DND-41 (cell line): ENCODE data around the gene RHOF.
A peak's percentile ranks its signal among the peaks of the same experiment; 100 is the strongest.

Experiments used
- ATAC-seq: fragments of 200-7000 bp; cut with Tn5 transposase; 3 replicates; pipeline ENCODE4 v1.9.1; 2021; ENCODE audit warnings: low read depth; ENCODE audit not compliant: insufficient read depth
- DNase-seq: peaks from one replicate; pipeline ENCODE4 v3.0.0-alpha.2; 2020
- H2AFZ ChIP-seq: 2 replicates; pipeline ENCODE4 v1.6.0; 2012; ENCODE audit warnings: low read depth, low read length
- H3K27ac ChIP-seq: 2 replicates; pipeline ENCODE4 v1.5.1; 2012; ENCODE audit warnings: low read length, inconsistent platforms
- H3K27me3 ChIP-seq: fragments of 200-600 bp; sonication (generic); 2 replicates; pipeline ENCODE4 v1.6.0; 2012; ENCODE audit warnings: low read length, mild to moderate bottlenecking, inconsistent platforms; ENCODE audit not compliant: insufficient read depth, poor library complexity
- H3K36me3 ChIP-seq: 2 replicates; pipeline ENCODE4 v1.5.1; 2012; ENCODE audit warnings: low read length, inconsistent platforms; ENCODE audit not compliant: insufficient read depth
- H3K4me1 ChIP-seq: 2 replicates; pipeline ENCODE4 v1.5.1; 2012; ENCODE audit warnings: mild to moderate bottlenecking, low read length; ENCODE audit not compliant: insufficient read depth
- H3K4me2 ChIP-seq: 2 replicates; pipeline ENCODE4 v1.6.0; 2012; ENCODE audit warnings: mild to moderate bottlenecking, moderate library complexity, low read length, inconsistent platforms; ENCODE audit not compliant: insufficient read depth
- H3K4me3 ChIP-seq, 2 experiments: fragments of 200-600 bp in 1 of 2; shearing (Covaris generic) in 1 of 2; 2 replicates each; pipeline ENCODE4 v1.5.1; 2012 to 2016; ENCODE audit warnings: inconsistent platforms in 2 of 2, low read length in 2 of 2, mild to moderate bottlenecking in 2 of 2, low read depth in 1 of 2, moderate library complexity in 1 of 2
- H3K79me2 ChIP-seq: 2 replicates; pipeline ENCODE4 v1.6.0; 2012; ENCODE audit warnings: low read length, inconsistent platforms; ENCODE audit not compliant: insufficient read depth
- H3K9ac ChIP-seq: 2 replicates; pipeline ENCODE4 v1.6.0; 2012; ENCODE audit warnings: low read depth, mild to moderate bottlenecking, inconsistent platforms, low read length, moderate library complexity
- H3K9me3 ChIP-seq: 2 replicates; pipeline ENCODE4 v1.5.1; 2012; ENCODE audit warnings: low read length, moderate library complexity, mild to moderate bottlenecking, inconsistent platforms; ENCODE audit not compliant: insufficient read depth, severe bottlenecking
- H4K20me1 ChIP-seq: 2 replicates; pipeline ENCODE4 v1.6.0; 2012; ENCODE audit warnings: low read length; ENCODE audit not compliant: insufficient read depth
- EZH2 ChIP-seq: IDR thresholded peaks from 3 replicates; pipeline ENCODE4 v1.6.1; 2012; ENCODE audit warnings: borderline replicate concordance, low read depth, mild to moderate bottlenecking, moderate library complexity, low read length, inconsistent platforms; ENCODE audit not compliant: severe bottlenecking
- TF ChIP-seq, protein P1 (sequence below): IDR thresholded peaks from 2 replicates; pipeline ENCODE4 v1.5.1; 2012; ENCODE audit warnings: borderline replicate concordance, low read length, moderate library complexity, mild to moderate bottlenecking; ENCODE audit not compliant: poor library complexity, severe bottlenecking; ENCODE audit errors: extremely low read depth

RHOF gene

GRCh38 chr12:121801595-121802484, 8.4 kb upstream of the RHOF start:
- DNase-seq = peak; percentile 63
- peak overlapping the region; percentile 100 for H3K9ac ChIP-seq
- H3K36me3 ChIP-seq = peaks cover 48% of the 10 kb centered on the region
- H3K27me3 ChIP-seq = no peaks in the 10 kb centered on the region
- H3K79me2 ChIP-seq = peaks cover 96% of the 10 kb centered on the region
- H3K9me3 ChIP-seq = no peaks in the 10 kb centered on the region
- peaks cover 39% of the 10 kb centered on the region for H4K20me1 ChIP-seq
- no peak for ATAC-seq
- no peak for TF ChIP-seq EZH2
- TF ChIP-seq, protein P1, sequence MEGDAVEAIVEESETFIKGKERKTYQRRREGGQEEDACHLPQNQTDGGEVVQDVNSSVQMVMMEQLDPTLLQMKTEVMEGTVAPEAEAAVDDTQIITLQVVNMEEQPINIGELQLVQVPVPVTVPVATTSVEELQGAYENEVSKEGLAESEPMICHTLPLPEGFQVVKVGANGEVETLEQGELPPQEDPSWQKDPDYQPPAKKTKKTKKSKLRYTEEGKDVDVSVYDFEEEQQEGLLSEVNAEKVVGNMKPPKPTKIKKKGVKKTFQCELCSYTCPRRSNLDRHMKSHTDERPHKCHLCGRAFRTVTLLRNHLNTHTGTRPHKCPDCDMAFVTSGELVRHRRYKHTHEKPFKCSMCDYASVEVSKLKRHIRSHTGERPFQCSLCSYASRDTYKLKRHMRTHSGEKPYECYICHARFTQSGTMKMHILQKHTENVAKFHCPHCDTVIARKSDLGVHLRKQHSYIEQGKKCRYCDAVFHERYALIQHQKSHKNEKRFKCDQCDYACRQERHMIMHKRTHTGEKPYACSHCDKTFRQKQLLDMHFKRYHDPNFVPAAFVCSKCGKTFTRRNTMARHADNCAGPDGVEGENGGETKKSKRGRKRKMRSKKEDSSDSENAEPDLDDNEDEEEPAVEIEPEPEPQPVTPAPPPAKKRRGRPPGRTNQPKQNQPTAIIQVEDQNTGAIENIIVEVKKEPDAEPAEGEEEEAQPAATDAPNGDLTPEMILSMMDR = no peak
- H3K4me1 ChIP-seq = peaks cover 43% of the 10 kb centered on the region
- peak overlapping the region; percentile 97 for H3K27ac ChIP-seq
- no peak overlapping the region for H2AFZ ChIP-seq
- H3K4me2 ChIP-seq = peak overlapping the region; percentile 86
- H3K4me3 ChIP-seq = peak overlapping the region; percentile 59 to 60

GRCh38 chr12:121800694-121801594, 7.5 kb upstream of the RHOF start:
- H3K4me1 ChIP-seq = peaks cover 40% of the 10 kb centered on the region
- H3K9me3 ChIP-seq = no peaks in the 10 kb centered on the region
- H3K4me2 ChIP-seq = peak overlapping the region; percentile 86
- H2AFZ ChIP-seq = peak overlapping the region; percentile 12
- H3K27ac ChIP-seq = peak overlapping the region; percentile 97
- no peaks in the 10 kb centered on the region for H3K27me3 ChIP-seq
- TF ChIP-seq EZH2 = no peak
- TF ChIP-seq, protein P1 = no peak
- DNase-seq (peak; percentile 70), ATAC-seq (no peak)
- peak overlapping the region; percentile 59 to 60 for H3K4me3 ChIP-seq
- H3K9ac ChIP-seq = peak overlapping the region; percentile 100
- peaks cover 46% of the 10 kb centered on the region for H3K36me3 ChIP-seq
- H3K79me2 ChIP-seq = peaks cover 92% of the 10 kb centered on the region
- peaks cover 34% of the 10 kb centered on the region for H4K20me1 ChIP-seq

DNA sequence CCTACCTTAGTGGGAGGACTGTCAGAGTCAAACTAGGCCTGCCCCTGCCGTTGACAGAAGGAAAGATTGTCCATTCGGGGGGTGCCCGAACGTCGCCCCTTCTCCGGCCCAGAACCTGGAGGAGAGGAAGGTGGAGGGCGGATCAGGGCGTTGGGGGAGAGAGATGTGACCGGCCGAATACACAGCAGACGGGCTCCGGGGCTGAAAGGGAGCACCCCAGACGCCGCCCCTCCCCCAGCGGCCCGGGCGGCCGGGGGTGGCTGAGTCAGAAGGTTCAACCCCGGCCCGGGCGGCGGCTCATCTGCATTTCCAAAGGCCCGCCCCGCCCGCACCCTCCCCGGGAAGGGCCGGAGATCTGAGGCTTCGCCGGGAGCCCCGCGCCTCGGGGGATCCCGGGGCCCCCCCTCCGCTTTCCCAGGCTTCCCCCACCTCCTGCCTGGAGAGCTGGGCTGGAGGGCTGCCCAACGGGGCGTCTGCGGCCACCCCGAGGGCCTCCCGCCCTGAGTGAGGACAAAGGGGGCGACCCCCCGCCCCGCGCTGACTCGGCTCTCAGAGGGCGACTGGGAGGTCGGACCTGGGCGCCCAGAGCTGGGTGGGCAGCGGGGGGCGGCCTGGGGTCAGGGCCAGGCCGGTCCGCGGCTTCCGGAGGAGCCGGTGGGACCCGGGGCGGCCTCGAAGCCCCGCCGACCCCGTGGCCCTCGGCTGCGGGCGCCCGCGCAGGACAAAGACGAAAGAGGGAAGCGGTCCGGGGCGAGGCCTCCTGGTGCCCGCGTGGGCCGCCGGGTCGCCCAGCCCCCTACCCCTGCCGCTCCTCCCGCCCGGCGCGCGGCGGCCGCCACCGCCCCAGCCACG, 6.6 kb upstream of the RHOF start:
- peaks cover 37% of the 10 kb centered on the region for H4K20me1 ChIP-seq
- H3K4me1 ChIP-seq = peaks cover 45% of the 10 kb centered on the region
- peaks cover 46% of the 10 kb centered on the region for H3K36me3 ChIP-seq
- peak overlapping the region; percentile 100 for H3K9ac ChIP-seq
- H3K27me3 ChIP-seq = no peaks in the 10 kb centered on the region
- DNase-seq = peak; percentile 81
- peaks cover 86% of the 10 kb centered on the region for H3K79me2 ChIP-seq
- peak overlapping the region; percentile 86 for H3K4me2 ChIP-seq
- no peak for TF ChIP-seq EZH2
- TF ChIP-seq, protein P1 = no peak
- peak overlapping the region; percentile 32; the same call in 1 of the 2 replicates for H2AFZ ChIP-seq
- peak overlapping the region; percentile 60 to 70; a peak in 3 of 4 replicates for H3K4me3 ChIP-seq
- ATAC-seq = peak; percentile 30
- no peaks in the 10 kb centered on the region for H3K9me3 ChIP-seq
- H3K27ac ChIP-seq = peak overlapping the region; percentile 97
